Activated B cell treated with CpG ODN at 0.5 μM for 24 hours (primary cell): ENCODE results near the gene OR2L3. TPM values are rescaled to one million over a fixed set of nuclear protein-coding genes. Genes with fewer than 3 reads are reported as not detected.

Source experiments
- ATAC-seq: fragments of 200-7000 bp; cut with Tn5 transposase; one replicate; pipeline ENCODE4 v1.10.0; 2021; ENCODE audit warnings: low read depth, mild to moderate bottlenecking, moderate library complexity
- CTCF ChIA-PET: fragments of 350-600 bp; sonication (Branson Sonifier 250); formaldehyde crosslinking; loops from one replicate; lab custom pipeline; 2021; ENCODE audit warnings: antibody characterized with exemption; lab: Charles Lee
- POLR2A ChIA-PET: fragments of 350-600 bp; sonication (Branson Sonifier 250); formaldehyde crosslinking; loops from one replicate; lab custom pipeline; 2021; ENCODE audit warnings: antibody characterized with exemption; lab: Charles Lee
- DNase-seq: peaks from one replicate; pipeline ENCODE4 v3.0.0; 2022
- H3K27ac Mint-ChIP-seq: one replicate; pipeline ENCODE4 v1.8.0; 2020; ENCODE audit warnings: mixed read lengths
- H3K27me3 Mint-ChIP-seq: one replicate; pipeline ENCODE4 v1.8.0; 2021; ENCODE audit warnings: mixed read lengths
- H3K36me3 Mint-ChIP-seq: one replicate; pipeline ENCODE4 v1.8.0; 2021; ENCODE audit warnings: low read depth, mixed read lengths
- H3K4me1 Mint-ChIP-seq: one replicate; pipeline ENCODE4 v1.8.0; 2021; ENCODE audit warnings: mixed read lengths
- H3K4me3 Mint-ChIP-seq: one replicate; pipeline ENCODE4 v1.8.0; 2020; ENCODE audit warnings: mild to moderate bottlenecking, mixed read lengths
- H3K9me3 Mint-ChIP-seq: one replicate; pipeline ENCODE4 v1.8.0; 2020; ENCODE audit warnings: mixed read lengths
- intact Hi-C: fragments of 100-400 bp; cut with micrococcal nuclease; formaldehyde crosslinking; loops from one replicate; pipeline ENCODE4 v1.15.1; 2024
- total RNA-seq: library from RNA; stranded (reverse); gene quantifications from 2 replicates; pipeline ENCODE4 v1.2.3, GENCODE V29; 2022
- TF ChIP-seq, protein P1 (sequence below): fragments of 200-600 bp; IDR thresholded peaks from one replicate; pipeline ENCODE4 v1.8.0; 2022; ENCODE audit warnings: antibody characterized with exemption, mild to moderate bottlenecking

Gene OR2L3
- total RNA-seq, 1 donor from 2014 or later, result not detected

DNA sequence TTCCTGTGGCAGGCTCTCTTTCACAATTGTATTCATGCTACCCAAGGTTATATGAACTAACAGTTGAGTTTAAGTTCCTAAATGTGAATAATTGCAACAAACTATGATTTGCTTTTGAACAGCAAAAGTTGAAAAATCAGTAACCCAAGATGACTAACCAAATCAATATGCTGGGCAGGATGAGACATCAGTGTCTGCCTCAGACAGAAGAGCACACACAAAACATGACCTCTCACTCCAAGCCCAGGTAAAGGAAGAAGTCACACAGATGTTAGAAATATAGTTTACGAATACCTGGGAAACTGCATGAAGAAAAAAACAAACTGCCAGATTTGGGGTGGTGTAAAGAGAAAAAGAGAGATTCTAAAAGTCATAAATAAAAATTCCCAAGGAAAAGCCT is 51.9 kb downstream of the OR2L3 start:
- H3K27me3 Mint-ChIP-seq, result no peaks in the 10 kb centered on the region
- intact Hi-C loops, result no loop called here
- no peaks in the 10 kb centered on the region for H3K36me3 Mint-ChIP-seq
- H3K4me1 Mint-ChIP-seq, result no peaks in the 10 kb centered on the region
- ATAC-seq (no peak), DNase-seq (no peak)
- TF ChIP-seq, protein P1, sequence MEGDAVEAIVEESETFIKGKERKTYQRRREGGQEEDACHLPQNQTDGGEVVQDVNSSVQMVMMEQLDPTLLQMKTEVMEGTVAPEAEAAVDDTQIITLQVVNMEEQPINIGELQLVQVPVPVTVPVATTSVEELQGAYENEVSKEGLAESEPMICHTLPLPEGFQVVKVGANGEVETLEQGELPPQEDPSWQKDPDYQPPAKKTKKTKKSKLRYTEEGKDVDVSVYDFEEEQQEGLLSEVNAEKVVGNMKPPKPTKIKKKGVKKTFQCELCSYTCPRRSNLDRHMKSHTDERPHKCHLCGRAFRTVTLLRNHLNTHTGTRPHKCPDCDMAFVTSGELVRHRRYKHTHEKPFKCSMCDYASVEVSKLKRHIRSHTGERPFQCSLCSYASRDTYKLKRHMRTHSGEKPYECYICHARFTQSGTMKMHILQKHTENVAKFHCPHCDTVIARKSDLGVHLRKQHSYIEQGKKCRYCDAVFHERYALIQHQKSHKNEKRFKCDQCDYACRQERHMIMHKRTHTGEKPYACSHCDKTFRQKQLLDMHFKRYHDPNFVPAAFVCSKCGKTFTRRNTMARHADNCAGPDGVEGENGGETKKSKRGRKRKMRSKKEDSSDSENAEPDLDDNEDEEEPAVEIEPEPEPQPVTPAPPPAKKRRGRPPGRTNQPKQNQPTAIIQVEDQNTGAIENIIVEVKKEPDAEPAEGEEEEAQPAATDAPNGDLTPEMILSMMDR, result no peak
- no peak overlapping the region for H3K4me3 Mint-ChIP-seq
- POLR2A ChIA-PET, result no interaction called here
- peaks cover 2% of the 10 kb centered on the region for H3K9me3 Mint-ChIP-seq
- H3K27ac Mint-ChIP-seq, result no peak overlapping the region
- CTCF ChIA-PET, result no interaction called here

DNA sequence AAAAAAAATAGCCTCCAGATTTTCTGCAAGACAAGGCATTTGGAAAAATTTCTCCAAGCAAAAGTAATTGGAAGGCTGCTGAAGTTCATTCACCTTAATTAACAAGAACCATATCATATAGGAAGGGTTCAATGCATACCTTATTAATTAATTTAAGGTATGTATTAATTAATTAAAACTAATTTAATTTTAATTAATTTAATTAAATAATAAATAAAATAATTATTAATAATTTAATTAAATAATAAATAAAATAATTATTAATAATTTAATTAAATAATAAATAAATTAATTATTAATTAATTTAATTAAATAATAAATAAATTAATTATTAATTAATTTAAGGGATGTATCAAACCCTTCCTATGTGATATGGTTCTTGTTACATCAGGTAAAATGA is 56.2 kb downstream of the OR2L3 start:
- ChIA-PET CTCF (no interaction called here), POLR2A (no interaction called here)
- intact Hi-C loops, result no loop called here

DNA sequence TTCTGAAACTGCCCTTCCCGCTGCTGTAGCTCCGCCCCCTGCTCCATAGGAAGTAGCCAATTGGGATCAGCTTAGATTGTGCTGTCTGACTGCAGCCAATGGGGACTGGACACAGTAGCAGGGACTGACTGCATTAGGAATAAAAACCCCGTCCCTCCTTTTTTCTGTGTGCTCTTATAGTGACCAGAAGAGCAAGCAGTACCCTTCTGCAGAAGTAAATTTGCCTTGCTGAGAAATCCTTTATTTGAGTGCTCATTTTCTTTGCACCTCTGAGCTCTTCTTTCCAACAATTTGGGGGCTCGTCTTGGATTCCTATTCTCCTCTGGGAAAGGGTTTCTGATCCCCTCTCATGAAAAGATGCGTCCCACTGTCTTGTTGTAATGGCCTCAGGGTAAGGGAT is 64.5 kb downstream of the OR2L3 start:
- no peak for DNase-seq
- intact Hi-C loops, result no loop called here
- no peak for ATAC-seq
- H3K27ac Mint-ChIP-seq, result no peak overlapping the region
- no peaks in the 10 kb centered on the region for H3K36me3 Mint-ChIP-seq
- TF ChIP-seq, protein P1, result no peak
- ChIA-PET POLR2A (no interaction called here), CTCF (no interaction called here)
- no peak overlapping the region for H3K4me3 Mint-ChIP-seq
- H3K4me1 Mint-ChIP-seq, result no peaks in the 10 kb centered on the region
- H3K27me3 Mint-ChIP-seq, result no peaks in the 10 kb centered on the region
- peaks cover 29% of the 10 kb centered on the region for H3K9me3 Mint-ChIP-seq

More for the DNA sequence above, 56.2 kb downstream of the OR2L3 start:
- no peaks in the 10 kb centered on the region for H3K4me1 Mint-ChIP-seq
- ATAC-seq, result no peak
- H3K27me3 Mint-ChIP-seq, result no peaks in the 10 kb centered on the region
- no peak overlapping the region for H3K4me3 Mint-ChIP-seq
- TF ChIP-seq, protein P1, result no peak
- DNase-seq, result no peak
- H3K36me3 Mint-ChIP-seq, result no peaks in the 10 kb centered on the region
- H3K9me3 Mint-ChIP-seq, result peaks cover 2% of the 10 kb centered on the region
- H3K27ac Mint-ChIP-seq, result no peak overlapping the region

Other genes starting within 250 kb of the OR2L3 start
- gene OR14A16, start 222.7 kb upstream of the OR2L3 start, total RNA-seq, result not detected in 2 replicates
- gene OR11L1, start 204.9 kb upstream of the OR2L3 start, total RNA-seq, result not detected in 2 replicates
- gene TRIM58, start 189.6 kb upstream of the OR2L3 start, total RNA-seq, result 0.39 and 0.49 TPM in 2 replicates
- 0.24 TPM in 1 of 2 replicates, not detected in the other for gene OR2W3, start 151.2 kb upstream of the OR2L3 start, total RNA-seq
- gene OR2T8, start 126.6 kb upstream of the OR2L3 start, total RNA-seq, result not detected in 2 replicates
- not detected in 2 replicates for gene OR2AJ1, start 121.9 kb upstream of the OR2L3 start, total RNA-seq
- gene OR2L8, start 98.0 kb upstream of the OR2L3 start, total RNA-seq, result not detected in 2 replicates
- not detected in 2 replicates for gene OR2AK2, start 81.6 kb upstream of the OR2L3 start, total RNA-seq
- gene OR2L5, start 33.2 kb upstream of the OR2L3 start, total RNA-seq, result 0.07 TPM in 1 of 2 replicates, not detected in the other
- 0.18 TPM in 1 of 2 replicates, not detected in the other for gene OR2L2, start 16.8 kb upstream of the OR2L3 start, total RNA-seq
- gene OR2L13, start 48.3 kb downstream of the OR2L3 start, total RNA-seq, result not detected in 2 replicates
- not detected in 2 replicates for gene OR2M5, start 98.3 kb downstream of the OR2L3 start, total RNA-seq
- gene OR2M2, start 128.0 kb downstream of the OR2L3 start, total RNA-seq, result not detected in 2 replicates
- not detected in 2 replicates for gene OR2M3, start 150.4 kb downstream of the OR2L3 start, total RNA-seq
- gene OR2M4, start 184.6 kb downstream of the OR2L3 start, total RNA-seq, result not detected in 2 replicates
- gene OR2T33, start 231.1 kb downstream of the OR2L3 start, total RNA-seq, result not detected in 2 replicates